HepG2 (cell line): ENCODE data around the gene PDZD4. TPM values are rescaled to one million over a fixed set of nuclear protein-coding genes. Genes with fewer than 3 reads are reported as not detected.

Source experiments
- ATAC-seq: fragments of 200-7000 bp; cut with Tn5 transposase; 3 replicates; pipeline ENCODE4 v1.9.1; 2020; ENCODE audit warnings: mild to moderate bottlenecking, moderate library complexity
- BruUV-seq: library from RNA; stranded (reverse); fragments of 400-500 nt; replicated peaks from 2 replicates; lab custom pipeline; 2021; lab: Mats Ljungman, UMichigan
- CTCF ChIA-PET: fragments of 300-600 bp; formaldehyde crosslinking; extraction: SDS; loops from one replicate; lab custom pipeline; 2021; ENCODE audit warnings: low total read pairs, inconsistent platforms, low intra/inter-chr PET ratio; lab: Yijun Ruan, JAX
- POLR2A ChIA-PET: fragments of 350-600 bp; sonication (Branson Sonifier 250); formaldehyde crosslinking; loops from one replicate; lab custom pipeline; 2020; ENCODE audit warnings: antibody characterized with exemption, inconsistent platforms; lab: Yijun Ruan, JAX
- DNase-seq: peaks from one replicate; pipeline ENCODE4 v3.0.0-alpha.2; 2015; ENCODE audit warnings: low spot score
- FAIRE-seq: peaks from 3 replicates; lab custom pipeline; 2011; peaks lifted over from hg19 to GRCh38; lab: Jason Lieb, UNC
- H2AFZ ChIP-seq: one replicate; pipeline ENCODE4 v1.6.1; 2011; ENCODE audit warnings: low read length, inconsistent platforms
- H3K27ac ChIP-seq: fragments of 300-600 bp; 3 replicates; pipeline ENCODE4 v1.8.0; 2011; ENCODE audit warnings: mixed run types, mild to moderate bottlenecking, mixed read lengths, low read length, inconsistent platforms; ENCODE audit not compliant: insufficient read depth; ENCODE audit errors: extremely low read length
- H3K27me3 ChIP-seq, 2 experiments: fragments of 200-600 bp in 1 of 2; 2 replicates in 1 of 2; 3 replicates in 1 of 2; pipeline versions ENCODE4 v1.6.0 to v1.8.0; 2011; ENCODE audit warnings: low read length in 2 of 2, mild to moderate bottlenecking in 2 of 2, moderate library complexity in 2 of 2, inconsistent platforms in 1 of 2; ENCODE audit not compliant: insufficient read depth in 2 of 2, control insufficient read depth in 1 of 2
- H3K36me3 ChIP-seq, 2 experiments: fragments of 200-600 bp in 1 of 2; replicated peaks in 1 of 2; 2 replicates in 1 of 2; 3 replicates in 1 of 2; pipeline versions ENCODE4 v1.5.1 to v1.8.0; 2011; ENCODE audit warnings: low read length in 2 of 2, inconsistent platforms in 1 of 2; ENCODE audit not compliant: insufficient read depth in 2 of 2, control insufficient read depth in 1 of 2
- H3K4me1 ChIP-seq: 2 replicates; pipeline ENCODE4 v1.5.1; 2012; ENCODE audit warnings: low read length, inconsistent platforms; ENCODE audit not compliant: insufficient read depth
- H3K4me2 ChIP-seq: 2 replicates; pipeline ENCODE4 v1.6.0; 2011; ENCODE audit warnings: low read depth, low read length, inconsistent platforms
- H3K4me3 ChIP-seq, 3 experiments: fragments of 200-600 bp in 1 of 3; sonication (generic), shearing (Covaris generic) in 1 of 3; replicated peaks in 1 of 3; 2 replicates each; pipeline ENCODE4 v1.5.1; 2011 to 2016; ENCODE audit warnings: low read length in 3 of 3, inconsistent platforms in 2 of 3, low read depth in 2 of 3, mild to moderate bottlenecking in 2 of 3, control low read depth in 1 of 3, mixed read lengths in 1 of 3; ENCODE audit not compliant: insufficient read depth in 1 of 3
- H3K79me2 ChIP-seq: one replicate; pipeline ENCODE4 v1.6.1; 2011; ENCODE audit warnings: low read length, inconsistent platforms; ENCODE audit not compliant: insufficient read depth
- H3K9ac ChIP-seq: 2 replicates; pipeline ENCODE4 v1.6.0; 2011; ENCODE audit warnings: mild to moderate bottlenecking, low read depth, low read length, inconsistent platforms; ENCODE audit not compliant: insufficient read depth
- H3K9me3 ChIP-seq: 2 replicates; pipeline ENCODE4 v1.5.1; 2012; ENCODE audit warnings: mild to moderate bottlenecking, low read length
- H4K20me1 ChIP-seq: 2 replicates; pipeline ENCODE4 v1.6.0; 2011; ENCODE audit warnings: inconsistent platforms, mild to moderate bottlenecking, low read length, moderate library complexity; ENCODE audit not compliant: insufficient read depth
- ADNP ChIP-seq: sonication (generic); formaldehyde crosslinking; IDR thresholded peaks from 2 replicates; pipeline ENCODE4 v1.4.0; 2020; ENCODE audit warnings: missing genetic modification reagents
- FOXA3 ChIP-seq: IDR thresholded peaks from 2 replicates; pipeline ENCODE4 v1.6.1; 2016; ENCODE audit warnings: missing genetic modification reagents, missing compliant biosample characterization
- MTA1 ChIP-seq: sonication (generic); formaldehyde crosslinking; IDR thresholded peaks from 2 replicates; pipeline ENCODE4 v1.4.0; 2020; ENCODE audit warnings: missing genetic modification reagents, mild to moderate bottlenecking, borderline replicate concordance
- RXRB ChIP-seq: IDR thresholded peaks from 2 replicates; pipeline ENCODE4 v1.6.1; 2016; ENCODE audit warnings: borderline replicate concordance, missing genetic modification reagents, missing compliant biosample characterization
- ZNF143 ChIP-seq: sonication (generic); formaldehyde crosslinking; IDR thresholded peaks from 2 replicates; pipeline ENCODE4 v1.4.0; 2020; ENCODE audit warnings: missing genetic modification reagents
- WGBS: methylation state at CpG from one replicate; pipeline ENCODE4 v1.1.6; 2017; ENCODE audit warnings: low lambda C conversion rate; 5-methylcytosine and 5-hydroxymethylcytosine counted together
- in situ Hi-C: cut with HindIII; loops from 2 replicates; pipeline ENCODE4 v1.10.0; 2017; ENCODE audit warnings: low pct_unique_long_range_greater_than_20kb; ENCODE audit not compliant: extremely low pct_ligation_motif_present
- intact Hi-C: fragments of 100-400 bp; cut with micrococcal nuclease; formaldehyde crosslinking; loops from one replicate; pipeline ENCODE4 v1.10.0; 2022; ENCODE audit not compliant: unreplicated experiment
- polyA plus RNA-seq, 8 experiments: library from polyadenylated mRNA; depleted of rRNA in 3 of 8; stranded (reverse) in 7 of 8; unstranded in 1 of 8; fragments of >200 nt; fragmentation: Illumina TruSeq in 4 of 8; extraction: Trizol in 4 of 8; gene quantifications; 2 replicates each; pipeline versions ENCODE4 v1.2.1 to v1.2.3, GENCODE V29; 2011 to 2016; ENCODE audit warnings: low read depth in 4 of 8, missing spikeins in 1 of 8, mixed read lengths in 1 of 8; ENCODE audit not compliant: insufficient read depth in 1 of 8
- total RNA-seq, 5 experiments: library from RNA; depleted of rRNA; stranded (reverse); fragments of >200 nt; fragmentation: Illumina TruSeq; extraction: Trizol; gene quantifications; 2 replicates each; pipeline ENCODE4 v1.2.3, GENCODE V29; 2016; ENCODE audit warnings: low read depth in 1 of 5
- TF ChIP-seq, protein P1 (sequence below): sonication (generic); formaldehyde crosslinking; IDR thresholded peaks from 2 replicates; pipeline ENCODE4 v1.4.0; 2020; ENCODE audit warnings: mild to moderate bottlenecking, missing genetic modification reagents, borderline replicate concordance

PDZD4 gene
- total and polyA plus RNA-seq, 2 of the 13 experiments (the other 11 are each of a cell fraction or from before 2014, with no cell fraction given), result not detected

DNA sequence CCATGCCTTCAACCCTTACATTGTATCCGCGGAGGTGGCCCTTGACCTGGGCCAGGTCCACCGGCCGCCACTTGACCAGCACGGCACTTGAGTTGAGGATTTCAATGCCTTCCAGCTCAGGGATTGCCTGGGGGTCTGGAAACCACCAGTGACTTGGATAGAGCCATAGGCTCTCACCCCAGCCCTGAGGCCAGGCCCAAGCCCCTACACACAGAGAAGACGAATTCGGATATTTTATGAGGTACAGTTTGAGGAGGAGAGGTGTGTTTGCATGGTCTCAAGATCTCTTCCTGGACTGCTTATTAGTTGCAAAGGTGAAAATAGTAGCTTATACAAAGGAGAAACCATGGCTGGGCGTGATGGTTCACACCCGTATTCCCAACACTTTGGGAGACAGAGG lies 35.3 kb upstream of the PDZD4 start:
- ATAC-seq, result no peak
- POLR2A ChIA-PET, result no interaction called here
- H3K9me3 ChIP-seq, result no peaks in the 10 kb centered on the region
- intact Hi-C loops (no loop called here), in situ Hi-C loops (no loop called here)
- CTCF ChIA-PET, result no interaction called here
- no peak for FAIRE-seq
- no peaks in the 10 kb centered on the region for H4K20me1 ChIP-seq
- no peak overlapping the region for H3K27ac ChIP-seq
- H3K4me3 ChIP-seq, result no peak overlapping the region
- WGBS, result 76% methylated on average over 4 of the region's 9 CpGs
- H3K9ac ChIP-seq, result no peak overlapping the region
- no peaks in the 10 kb centered on the region for H3K4me1 ChIP-seq
- no peak for DNase-seq
- no peaks in the 10 kb centered on the region for H3K36me3 ChIP-seq
- no TSS peak for BruUV-seq
- H3K79me2 ChIP-seq, result no peaks in the 10 kb centered on the region
- TF ChIP-seq, protein P1, sequence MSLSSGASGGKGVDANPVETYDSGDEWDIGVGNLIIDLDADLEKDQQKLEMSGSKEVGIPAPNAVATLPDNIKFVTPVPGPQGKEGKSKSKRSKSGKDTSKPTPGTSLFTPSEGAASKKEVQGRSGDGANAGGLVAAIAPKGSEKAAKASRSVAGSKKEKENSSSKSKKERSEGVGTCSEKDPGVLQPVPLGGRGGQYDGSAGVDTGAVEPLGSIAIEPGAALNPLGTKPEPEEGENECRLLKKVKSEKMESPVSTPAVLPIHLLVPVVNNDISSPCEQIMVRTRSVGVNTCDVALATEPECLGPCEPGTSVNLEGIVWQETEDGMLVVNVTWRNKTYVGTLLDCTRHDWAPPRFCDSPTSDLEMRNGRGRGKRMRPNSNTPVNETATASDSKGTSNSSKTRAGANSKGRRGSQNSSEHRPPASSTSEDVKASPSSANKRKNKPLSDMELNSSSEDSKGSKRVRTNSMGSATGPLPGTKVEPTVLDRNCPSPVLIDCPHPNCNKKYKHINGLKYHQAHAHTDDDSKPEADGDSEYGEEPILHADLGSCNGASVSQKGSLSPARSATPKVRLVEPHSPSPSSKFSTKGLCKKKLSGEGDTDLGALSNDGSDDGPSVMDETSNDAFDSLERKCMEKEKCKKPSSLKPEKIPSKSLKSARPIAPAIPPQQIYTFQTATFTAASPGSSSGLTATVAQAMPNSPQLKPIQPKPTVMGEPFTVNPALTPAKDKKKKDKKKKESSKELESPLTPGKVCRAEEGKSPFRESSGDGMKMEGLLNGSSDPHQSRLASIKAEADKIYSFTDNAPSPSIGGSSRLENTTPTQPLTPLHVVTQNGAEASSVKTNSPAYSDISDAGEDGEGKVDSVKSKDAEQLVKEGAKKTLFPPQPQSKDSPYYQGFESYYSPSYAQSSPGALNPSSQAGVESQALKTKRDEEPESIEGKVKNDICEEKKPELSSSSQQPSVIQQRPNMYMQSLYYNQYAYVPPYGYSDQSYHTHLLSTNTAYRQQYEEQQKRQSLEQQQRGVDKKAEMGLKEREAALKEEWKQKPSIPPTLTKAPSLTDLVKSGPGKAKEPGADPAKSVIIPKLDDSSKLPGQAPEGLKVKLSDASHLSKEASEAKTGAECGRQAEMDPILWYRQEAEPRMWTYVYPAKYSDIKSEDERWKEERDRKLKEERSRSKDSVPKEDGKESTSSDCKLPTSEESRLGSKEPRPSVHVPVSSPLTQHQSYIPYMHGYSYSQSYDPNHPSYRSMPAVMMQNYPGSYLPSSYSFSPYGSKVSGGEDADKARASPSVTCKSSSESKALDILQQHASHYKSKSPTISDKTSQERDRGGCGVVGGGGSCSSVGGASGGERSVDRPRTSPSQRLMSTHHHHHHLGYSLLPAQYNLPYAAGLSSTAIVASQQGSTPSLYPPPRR (CRISPR knock-in tag), result no peak
- no peak for TF ChIP-seq MTA1 (CRISPR knock-in tag)
- TF ChIP-seq ZNF143, result no peak
- TF ChIP-seq, all 625 proteins: peak for 0
- Histone ChIP-seq H2AFZ (no peak overlapping the region), H3K27me3 (no peaks in the 10 kb centered on the region), H3K4me2 (no peak overlapping the region)

DNA sequence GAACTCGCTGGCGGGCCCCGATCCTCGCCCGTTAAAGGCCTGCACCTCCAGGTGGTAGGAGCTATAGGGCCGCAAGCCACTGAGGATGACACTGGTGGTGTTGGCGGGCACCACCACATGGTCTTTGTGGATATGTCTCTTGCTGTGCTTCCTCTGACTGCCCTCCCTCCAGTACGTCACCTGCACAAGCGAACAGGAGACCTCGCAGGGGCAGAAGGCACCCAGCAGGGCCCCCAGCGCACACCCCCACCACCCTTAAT lies 34.9 kb upstream of the PDZD4 start:
- BruUV-seq, result no TSS peak
- ATAC-seq (no peak), DNase-seq (no peak), FAIRE-seq (no peak)
- POLR2A ChIA-PET, result no interaction called here
- Histone ChIP-seq H2AFZ (no peak overlapping the region), H3K9ac (no peak overlapping the region), H3K36me3 (no peaks in the 10 kb centered on the region), H4K20me1 (no peaks in the 10 kb centered on the region), H3K79me2 (no peaks in the 10 kb centered on the region), H3K27me3 (no peaks in the 10 kb centered on the region), H3K27ac (no peak overlapping the region), H3K4me2 (no peak overlapping the region), H3K9me3 (no peaks in the 10 kb centered on the region), H3K4me3 (no peak overlapping the region), H3K4me1 (no peaks in the 10 kb centered on the region)
- in situ Hi-C loops, result no loop called here
- intact Hi-C loops, result no loop called here
- WGBS, result no CpG with 5 or more reads among the region's 11 CpGs
- no peak for TF ChIP-seq FOXA3 (CRISPR knock-in tag)
- no peak for TF ChIP-seq RXRB (CRISPR knock-in tag)
- no peak for TF ChIP-seq ADNP
- CTCF ChIA-PET, result no interaction called here
